Right lobe of liver (tissue), 4 donors: Measurements from ENCODE around the gene NXF2.
"Not testable (repeated sequence)": the region's sequence is repeated elsewhere in the genome, so short reads cannot be mapped to it uniquely, and the experiment has no call there.

Experiments used
- POLR2A ChIP-seq: fragments of 450-650 bp; IDR thresholded peaks from one replicate; pipeline ENCODE4 v1.6.1; 2017; ENCODE audit warnings: antibody characterized with exemption, mild to moderate bottlenecking
- TF ChIP-seq, protein P1 (sequence below), 4 donors: fragments of 200-600 bp in 3 of 4; fragments of 450-650 bp in 1 of 4; IDR thresholded peaks; one replicate each; pipeline versions ENCODE4 v1.5.1 to v1.8.0; 2016 to 2022; ENCODE audit warnings: antibody characterized with exemption in 4 of 4, mild to moderate bottlenecking in 2 of 4
- donor health status: DM: no; HTN: no; CAD: no.
- donor health status: DM: no; HTN: no; CAD: no.
- donor health status: DM: no; HTN: yes; CAD: no.

DNA sequence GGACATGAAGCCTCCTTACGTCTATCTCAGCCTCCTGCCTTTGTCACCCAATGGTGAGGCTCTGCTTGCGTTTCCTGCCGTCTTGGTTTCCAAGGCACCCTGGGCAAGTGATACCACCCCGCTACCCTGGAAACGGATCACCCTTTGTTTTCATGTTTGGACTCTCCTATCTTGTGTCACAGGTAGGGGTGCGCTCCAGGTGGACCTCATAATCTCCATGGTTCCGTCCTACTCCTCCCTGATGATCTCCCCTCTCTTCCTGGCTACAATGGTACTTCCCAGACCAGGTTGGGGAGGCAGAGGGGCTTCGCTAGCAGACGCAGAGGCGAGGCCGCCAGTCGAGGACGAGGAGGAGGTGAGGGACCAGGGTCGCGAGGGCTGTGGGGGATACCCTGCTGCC lies 32.0 kb upstream of the NXF2 start, which contains the start of gene TCP11X1:
- not testable (repeated sequence) for TF ChIP-seq POLR2A
- TF ChIP-seq, protein P1, sequence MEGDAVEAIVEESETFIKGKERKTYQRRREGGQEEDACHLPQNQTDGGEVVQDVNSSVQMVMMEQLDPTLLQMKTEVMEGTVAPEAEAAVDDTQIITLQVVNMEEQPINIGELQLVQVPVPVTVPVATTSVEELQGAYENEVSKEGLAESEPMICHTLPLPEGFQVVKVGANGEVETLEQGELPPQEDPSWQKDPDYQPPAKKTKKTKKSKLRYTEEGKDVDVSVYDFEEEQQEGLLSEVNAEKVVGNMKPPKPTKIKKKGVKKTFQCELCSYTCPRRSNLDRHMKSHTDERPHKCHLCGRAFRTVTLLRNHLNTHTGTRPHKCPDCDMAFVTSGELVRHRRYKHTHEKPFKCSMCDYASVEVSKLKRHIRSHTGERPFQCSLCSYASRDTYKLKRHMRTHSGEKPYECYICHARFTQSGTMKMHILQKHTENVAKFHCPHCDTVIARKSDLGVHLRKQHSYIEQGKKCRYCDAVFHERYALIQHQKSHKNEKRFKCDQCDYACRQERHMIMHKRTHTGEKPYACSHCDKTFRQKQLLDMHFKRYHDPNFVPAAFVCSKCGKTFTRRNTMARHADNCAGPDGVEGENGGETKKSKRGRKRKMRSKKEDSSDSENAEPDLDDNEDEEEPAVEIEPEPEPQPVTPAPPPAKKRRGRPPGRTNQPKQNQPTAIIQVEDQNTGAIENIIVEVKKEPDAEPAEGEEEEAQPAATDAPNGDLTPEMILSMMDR (IDR thresholded peaks at IDR 0.05), result not testable (repeated sequence)
